Mesothelial cell of epicardium (in vitro differentiated cells): ENCODE results near the gene GSC2. TPM values are rescaled to one million over a fixed set of nuclear protein-coding genes. Genes with fewer than 3 reads are reported as not detected.

ENCODE experiments used
- DNase-seq, 2 experiments: peaks; one replicate each; pipeline ENCODE4 v3.0.0; 2021; ENCODE audit warnings: low spot score in 2 of 2; ENCODE audit not compliant: unreplicated experiment in 2 of 2
- H3K27ac Mint-ChIP-seq: 2 replicates; pipeline ENCODE4 v1.8.0; 2021; ENCODE audit warnings: mixed read lengths
- H3K27me3 Mint-ChIP-seq: 2 replicates; pipeline ENCODE4 v1.8.0; 2021; ENCODE audit warnings: low read depth, mixed read lengths
- H3K36me3 Mint-ChIP-seq: 2 replicates; pipeline ENCODE4 v1.8.0; 2021; ENCODE audit warnings: mixed read lengths
- H3K4me1 Mint-ChIP-seq: 2 replicates; pipeline ENCODE4 v1.8.0; 2021; ENCODE audit warnings: mixed read lengths
- H3K4me3 Mint-ChIP-seq: 2 replicates; pipeline ENCODE4 v1.8.0; 2021; ENCODE audit warnings: mild to moderate bottlenecking, moderate library complexity, mixed read lengths
- H3K9me3 Mint-ChIP-seq: 2 replicates; pipeline ENCODE4 v1.8.0; 2021; ENCODE audit warnings: mixed read lengths
- total RNA-seq: library from RNA; stranded (reverse); gene quantifications from 3 replicates; pipeline ENCODE4 v1.2.1, GENCODE V29; 2021
- TF ChIP-seq, protein P1 (sequence below): fragments of 200-600 bp; sonication (generic); IDR thresholded peaks from one replicate; pipeline ENCODE4 v1.5.0; 2021; ENCODE audit warnings: antibody characterized with exemption; ENCODE audit not compliant: unreplicated experiment

Gene GSC2
- total RNA-seq, 1 donor from 2014 or later, result not detected

DNA sequence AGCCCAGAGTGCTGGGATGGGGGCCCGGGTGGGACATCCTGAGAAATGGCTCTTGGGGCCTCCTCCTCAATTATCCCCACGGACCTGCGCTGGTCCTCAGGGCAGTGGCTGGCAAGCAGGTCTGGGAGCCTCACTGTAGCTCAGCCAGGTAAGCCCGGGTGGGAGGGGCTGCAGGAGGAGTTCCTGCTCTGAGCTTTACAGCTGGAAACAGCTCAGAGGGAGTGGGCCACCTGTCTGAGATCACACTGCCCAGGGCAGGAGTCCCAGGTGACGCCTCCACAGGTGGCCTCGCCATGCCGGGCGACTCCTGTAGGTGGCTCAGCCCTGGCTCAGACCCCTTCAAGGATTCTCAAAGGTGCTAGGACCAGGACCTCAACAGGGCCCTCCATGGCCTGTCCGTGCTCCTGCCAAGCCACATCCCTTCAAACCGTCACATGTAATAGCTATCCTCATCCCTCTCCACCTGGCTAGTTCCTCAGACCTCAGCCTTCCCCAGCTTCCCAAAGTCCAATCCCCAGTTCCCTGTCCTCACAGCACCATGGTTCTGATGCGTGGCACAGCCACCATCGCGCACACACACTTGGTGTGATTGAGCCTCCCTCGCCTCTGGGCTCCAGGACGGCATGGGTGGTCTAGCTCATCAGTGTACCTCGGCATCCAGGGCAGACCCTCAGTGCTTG, 22.6 kb downstream of the GSC2 start:
- H3K4me3 Mint-ChIP-seq, result no peak overlapping the region
- H3K27me3 Mint-ChIP-seq, result no peaks in the 10 kb centered on the region
- H3K4me1 Mint-ChIP-seq, result peaks cover 6% of the 10 kb centered on the region
- no peak overlapping the region for H3K27ac Mint-ChIP-seq
- peaks cover 13% of the 10 kb centered on the region for H3K36me3 Mint-ChIP-seq
- no peaks in the 10 kb centered on the region for H3K9me3 Mint-ChIP-seq
- DNase-seq, result no peak
- TF ChIP-seq, protein P1, sequence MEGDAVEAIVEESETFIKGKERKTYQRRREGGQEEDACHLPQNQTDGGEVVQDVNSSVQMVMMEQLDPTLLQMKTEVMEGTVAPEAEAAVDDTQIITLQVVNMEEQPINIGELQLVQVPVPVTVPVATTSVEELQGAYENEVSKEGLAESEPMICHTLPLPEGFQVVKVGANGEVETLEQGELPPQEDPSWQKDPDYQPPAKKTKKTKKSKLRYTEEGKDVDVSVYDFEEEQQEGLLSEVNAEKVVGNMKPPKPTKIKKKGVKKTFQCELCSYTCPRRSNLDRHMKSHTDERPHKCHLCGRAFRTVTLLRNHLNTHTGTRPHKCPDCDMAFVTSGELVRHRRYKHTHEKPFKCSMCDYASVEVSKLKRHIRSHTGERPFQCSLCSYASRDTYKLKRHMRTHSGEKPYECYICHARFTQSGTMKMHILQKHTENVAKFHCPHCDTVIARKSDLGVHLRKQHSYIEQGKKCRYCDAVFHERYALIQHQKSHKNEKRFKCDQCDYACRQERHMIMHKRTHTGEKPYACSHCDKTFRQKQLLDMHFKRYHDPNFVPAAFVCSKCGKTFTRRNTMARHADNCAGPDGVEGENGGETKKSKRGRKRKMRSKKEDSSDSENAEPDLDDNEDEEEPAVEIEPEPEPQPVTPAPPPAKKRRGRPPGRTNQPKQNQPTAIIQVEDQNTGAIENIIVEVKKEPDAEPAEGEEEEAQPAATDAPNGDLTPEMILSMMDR, result no peak

DNA sequence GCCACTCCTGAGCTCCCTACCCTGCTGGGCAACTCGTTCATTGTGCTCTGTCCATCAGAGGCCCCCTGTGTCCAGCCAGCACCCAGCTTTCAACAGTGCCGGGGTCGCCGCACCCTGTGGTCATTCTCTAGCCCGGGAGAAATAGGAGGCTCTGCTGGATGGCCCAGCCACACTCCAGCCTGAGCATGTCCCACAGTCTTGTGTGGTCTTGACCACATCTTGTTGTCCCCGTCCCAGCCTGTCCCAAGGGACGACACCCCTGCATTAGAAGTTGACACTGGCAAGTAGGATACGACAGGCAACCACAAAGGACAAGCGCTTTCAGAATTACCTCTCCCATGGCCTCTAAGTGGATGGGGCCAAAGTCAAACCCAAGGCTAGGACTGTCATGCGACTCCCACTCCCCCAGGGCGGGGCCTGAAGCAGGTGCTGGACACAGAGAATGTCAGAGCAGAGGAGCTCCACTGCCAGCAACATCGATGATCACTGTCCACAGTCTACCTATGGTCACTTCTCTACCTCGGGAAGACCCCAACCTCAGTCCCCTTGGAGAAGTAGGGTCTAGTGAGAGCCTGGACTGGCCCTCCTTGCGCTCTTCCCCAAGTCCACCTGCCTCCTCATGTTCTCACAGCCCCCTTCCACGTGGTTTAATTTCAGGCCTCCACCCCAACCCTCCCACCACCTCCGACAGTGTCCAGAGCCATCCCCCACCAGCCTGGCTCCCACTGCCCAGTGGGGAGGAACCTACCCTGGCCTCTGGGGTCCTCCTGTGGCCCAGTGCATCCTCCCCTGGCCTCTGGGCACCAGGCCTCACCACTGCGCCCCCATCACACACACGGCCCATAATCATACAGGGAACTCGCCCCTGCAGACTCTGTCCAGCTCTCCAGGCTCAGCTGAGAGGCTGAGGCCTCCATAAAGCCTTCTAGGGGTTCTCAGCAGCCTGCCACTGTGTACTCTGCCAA, 23.5 kb downstream of the GSC2 start:
- TF ChIP-seq, protein P1, result no peak

DNA sequence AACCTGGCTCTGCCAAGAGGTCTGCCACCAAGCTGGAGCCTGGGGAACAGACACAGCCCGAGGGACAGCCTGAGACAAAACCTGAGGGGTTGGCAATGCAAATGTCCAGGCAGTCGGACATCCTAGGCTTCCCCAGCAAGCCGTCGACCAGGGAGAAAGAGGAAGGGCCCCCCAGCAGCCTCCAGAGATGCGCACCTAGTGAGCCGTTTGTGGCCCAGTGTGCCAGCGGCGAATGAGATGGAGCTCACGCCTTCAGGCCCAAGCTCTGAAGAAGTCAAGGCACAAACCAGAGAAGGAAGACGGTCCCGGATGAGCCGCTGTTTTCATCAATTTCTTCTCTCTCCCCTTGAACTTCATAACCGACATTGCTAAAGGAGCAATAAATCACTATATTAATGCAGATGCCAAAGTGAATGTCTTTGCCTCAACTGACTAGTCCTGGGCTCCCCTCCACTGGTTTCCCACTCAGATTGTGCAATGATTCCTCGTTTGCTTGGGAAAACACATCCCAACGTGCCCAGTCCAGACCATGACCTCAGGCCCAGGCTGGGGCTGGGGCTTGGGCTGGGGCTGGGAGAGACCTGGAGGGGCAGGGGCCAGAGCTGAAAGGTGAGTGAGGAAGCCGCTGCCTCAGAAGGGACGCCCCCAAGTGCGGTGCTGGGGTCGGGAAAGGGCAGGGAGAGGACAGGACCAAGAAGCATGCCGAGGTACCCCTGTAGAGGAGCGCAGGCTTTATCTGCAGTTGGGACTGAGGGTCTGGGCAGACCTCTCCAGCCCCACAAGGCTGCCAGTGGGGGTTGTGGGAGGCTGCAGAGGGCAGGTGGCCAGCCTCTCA, 24.4 kb downstream of the GSC2 start:
- Mint-ChIP-seq H3K27me3 (no peaks in the 10 kb centered on the region), H3K4me1 (peaks cover 13% of the 10 kb centered on the region), H3K36me3 (no peaks in the 10 kb centered on the region), H3K9me3 (no peaks in the 10 kb centered on the region), H3K27ac (no peak overlapping the region), H3K4me3 (no peak overlapping the region)
- TF ChIP-seq, protein P1, result no peak
- DNase-seq, result no peak

More for the DNA sequence above, 23.5 kb downstream of the GSC2 start:
- no peaks in the 10 kb centered on the region for H3K27me3 Mint-ChIP-seq
- DNase-seq, result no peak
- peaks cover 6% of the 10 kb centered on the region for H3K36me3 Mint-ChIP-seq
- no peaks in the 10 kb centered on the region for H3K9me3 Mint-ChIP-seq
- no peak overlapping the region for H3K4me3 Mint-ChIP-seq
- H3K27ac Mint-ChIP-seq, result no peak overlapping the region
- peaks cover 6% of the 10 kb centered on the region for H3K4me1 Mint-ChIP-seq

DNA sequence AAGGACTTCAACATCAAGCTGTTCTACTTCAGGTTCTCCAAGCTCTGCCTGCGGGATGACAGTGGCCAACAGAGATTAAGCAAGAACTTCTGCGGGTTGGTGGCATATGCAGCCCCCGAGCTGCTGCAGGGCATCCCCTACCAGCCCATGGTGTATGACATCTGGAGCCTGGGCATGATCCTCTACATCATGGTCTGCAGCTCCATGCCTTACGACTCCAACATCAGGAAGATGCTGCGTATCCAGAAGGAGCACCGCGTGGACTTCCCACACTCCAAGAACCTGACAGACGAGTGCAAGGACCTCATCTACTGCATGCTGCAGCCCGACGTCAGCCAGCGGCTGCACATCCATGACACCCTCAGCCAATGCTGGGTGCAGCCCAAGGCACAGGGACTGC, 25.1 kb downstream of the GSC2 start:
- TF ChIP-seq, protein P1, result no peak
- no peaks in the 10 kb centered on the region for H3K27me3 Mint-ChIP-seq
- peaks cover 20% of the 10 kb centered on the region for H3K4me1 Mint-ChIP-seq
- no peaks in the 10 kb centered on the region for H3K36me3 Mint-ChIP-seq
- H3K9me3 Mint-ChIP-seq, result no peaks in the 10 kb centered on the region
- DNase-seq, result no peak
- H3K4me3 Mint-ChIP-seq, result no peak overlapping the region
- no peak overlapping the region for H3K27ac Mint-ChIP-seq

DNA sequence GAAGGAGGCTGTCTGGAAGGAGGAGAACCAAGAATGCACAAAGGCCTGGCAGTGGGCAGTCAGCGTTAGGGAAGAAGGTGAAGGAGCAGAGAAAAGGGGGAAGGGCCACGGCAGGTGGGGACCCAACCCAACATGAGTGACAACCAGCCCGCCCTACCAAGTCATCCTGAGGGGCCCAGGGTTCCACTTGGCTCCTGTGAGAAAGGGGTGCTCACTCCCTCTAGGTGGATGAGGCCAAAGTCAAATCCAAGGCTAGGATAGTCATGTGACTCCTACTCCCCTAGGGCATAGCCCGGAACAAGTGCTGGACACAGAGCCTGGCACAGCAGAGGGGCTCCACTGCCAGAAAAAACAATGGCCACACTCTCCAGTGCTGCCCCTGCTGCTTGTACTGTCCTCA, 25.7 kb downstream of the GSC2 start:
- H3K27ac Mint-ChIP-seq, result no peak overlapping the region
- no peaks in the 10 kb centered on the region for H3K9me3 Mint-ChIP-seq
- H3K27me3 Mint-ChIP-seq, result no peaks in the 10 kb centered on the region
- TF ChIP-seq, protein P1, result no peak
- H3K4me3 Mint-ChIP-seq, result no peak overlapping the region
- no peaks in the 10 kb centered on the region for H3K36me3 Mint-ChIP-seq
- DNase-seq, result no peak
- H3K4me1 Mint-ChIP-seq, result peaks cover 24% of the 10 kb centered on the region
